HFFc6 (cell line): ENCODE data around the gene LCORL. TPM values are rescaled to one million over a fixed set of nuclear protein-coding genes. Genes with fewer than 3 reads are reported as not detected.

Experiments used
- DNase-seq: peaks from one replicate; pipeline ENCODE4 v3.0.0-alpha.2; 2018
- H3K27ac Mint-ChIP-seq: 2 replicates; pipeline ENCODE4 v1.8.0; 2020; ENCODE audit warnings: mild to moderate bottlenecking, mixed read lengths
- H3K27me3 Mint-ChIP-seq: 2 replicates; pipeline ENCODE4 v1.8.0; 2021; ENCODE audit warnings: mild to moderate bottlenecking, moderate library complexity, mixed read lengths; ENCODE audit not compliant: insufficient read depth
- H3K36me3 Mint-ChIP-seq: 2 replicates; pipeline ENCODE4 v1.8.0; 2021; ENCODE audit warnings: low read depth, mixed read lengths
- H3K4me1 Mint-ChIP-seq: 2 replicates; pipeline ENCODE4 v1.8.0; 2020; ENCODE audit warnings: low read depth, mixed read lengths
- H3K4me3 Mint-ChIP-seq: 2 replicates; pipeline ENCODE4 v1.8.0; 2020; ENCODE audit warnings: mild to moderate bottlenecking, moderate library complexity, mixed read lengths
- H3K9me3 Mint-ChIP-seq: 2 replicates; pipeline ENCODE4 v1.8.0; 2020; ENCODE audit warnings: mild to moderate bottlenecking, mixed read lengths
- CTCF ChIP-seq: fragments of 200-600 bp; sonication (generic); IDR thresholded peaks from 2 replicates; pipeline ENCODE4 v1.5.0; 2021; ENCODE audit warnings: antibody characterized with exemption, mild to moderate bottlenecking
- total RNA-seq, 6 experiments: library from RNA; stranded (reverse); fragmentation: NEBNext Ultra II Directional; extraction: Animal tissue kit (Norgen Biotek cat#: 25700); gene quantifications; 2 replicates in 1 of 6; 3 replicates in 5 of 6; pipeline ENCODE4 v1.2.3, GENCODE V29; 2021

The LCORL gene
- total RNA-seq, 6 experiments from 2014 or later, result 7.2 to 11.5 (median 10.2) TPM

- no peaks in the 10 kb centered on the region for H3K9me3 Mint-ChIP-seq
- H3K36me3 Mint-ChIP-seq, result peaks cover 5% of the 10 kb centered on the region; the same call in 1 of the 2 replicates
- DNase-seq, result no peak
- no peak for TF ChIP-seq CTCF
- peaks cover 51% of the 10 kb centered on the region for H3K4me1 Mint-ChIP-seq
- H3K27ac Mint-ChIP-seq, result no peak overlapping the region; the same call in 1 of the 2 replicates
- no peaks in the 10 kb centered on the region for H3K27me3 Mint-ChIP-seq
- no peak overlapping the region for H3K4me3 Mint-ChIP-seq
Observed at GRCh38 chr4:17816142-17816541, 205.4 kb downstream of the LCORL start.

- Mint-ChIP-seq H3K27ac (peak overlapping the region; percentile 90), H3K4me1 (peaks cover 53% of the 10 kb centered on the region), H3K9me3 (no peaks in the 10 kb centered on the region), H3K4me3 (peak overlapping the region; percentile 100), H3K36me3 (peaks cover 16% of the 10 kb centered on the region; the same call in 1 of the 2 replicates), H3K27me3 (no peaks in the 10 kb centered on the region; the same call in 1 of the 2 replicates)
- DNase-seq, result peak; percentile 58
- no peak for TF ChIP-seq CTCF
Observed at GRCh38 chr4:17814140-17814539, 207.4 kb downstream of the LCORL start.

GRCh38 chr4:17812801-17813200 is 208.8 kb downstream of the LCORL start:
- H3K36me3 Mint-ChIP-seq, result peaks cover 25% of the 10 kb centered on the region; the same call in 1 of the 2 replicates
- no peak for DNase-seq
- peak overlapping the region; percentile 73 for H3K27ac Mint-ChIP-seq
- peaks cover 61% of the 10 kb centered on the region for H3K4me1 Mint-ChIP-seq
- H3K27me3 Mint-ChIP-seq, result no peaks in the 10 kb centered on the region; the same call in 1 of the 2 replicates
- no peaks in the 10 kb centered on the region for H3K9me3 Mint-ChIP-seq
- peak overlapping the region; percentile 100 for H3K4me3 Mint-ChIP-seq
- no peak for TF ChIP-seq CTCF

GRCh38 chr4:17812125-17812524 is 209.4 kb downstream of the LCORL start:
- H3K4me3 Mint-ChIP-seq, result peak overlapping the region; percentile 100
- no peaks in the 10 kb centered on the region for H3K9me3 Mint-ChIP-seq
- DNase-seq, result no peak
- H3K27ac Mint-ChIP-seq, result peak overlapping the region; percentile 73
- no peak for TF ChIP-seq CTCF
- H3K36me3 Mint-ChIP-seq, result peaks cover 27% of the 10 kb centered on the region; the same call in 1 of the 2 replicates
- H3K27me3 Mint-ChIP-seq, result no peaks in the 10 kb centered on the region; the same call in 1 of the 2 replicates
- peaks cover 61% of the 10 kb centered on the region for H3K4me1 Mint-ChIP-seq

GRCh38 chr4:17811078-17811603 is 210.4 kb downstream of the LCORL start:
- no peak for DNase-seq
- no peaks in the 10 kb centered on the region for H3K9me3 Mint-ChIP-seq
- H3K27ac Mint-ChIP-seq, result peak overlapping the region; percentile 99
- H3K27me3 Mint-ChIP-seq, result no peaks in the 10 kb centered on the region; the same call in 1 of the 2 replicates
- TF ChIP-seq CTCF, result no peak
- peaks cover 27% of the 10 kb centered on the region; the same call in 1 of the 2 replicates for H3K36me3 Mint-ChIP-seq
- H3K4me3 Mint-ChIP-seq, result peak overlapping the region; percentile 100
- H3K4me1 Mint-ChIP-seq, result peaks cover 70% of the 10 kb centered on the region
